Mesodermal cell (in vitro differentiated cells): ENCODE measurements around the gene RNF103.

Experiments used
- H3K27ac ChIP-seq: 2 replicates; pipeline ENCODE4 v1.7.0; 2013; ENCODE audit warnings: mild to moderate bottlenecking, low read depth, low read length, moderate library complexity; ENCODE audit not compliant: severe bottlenecking
- H3K36me3 ChIP-seq: 2 replicates; pipeline ENCODE4 v1.7.1; 2013; ENCODE audit warnings: mild to moderate bottlenecking, low read length, moderate library complexity; ENCODE audit not compliant: control insufficient read depth, insufficient read depth
- H3K4me1 ChIP-seq: one replicate; pipeline ENCODE4 v1.7.1; 2013; ENCODE audit warnings: mild to moderate bottlenecking, low read length; ENCODE audit not compliant: insufficient read depth, control insufficient read depth, poor library complexity, severe bottlenecking
- H3K4me3 ChIP-seq: 2 replicates; pipeline ENCODE4 v1.7.0; 2013; ENCODE audit warnings: low read length, control low read depth, mild to moderate bottlenecking; ENCODE audit not compliant: insufficient read depth, poor library complexity, severe bottlenecking; ENCODE audit errors: extremely low read depth
- H3K9me3 ChIP-seq: 2 replicates; pipeline ENCODE4 v1.7.1; 2013; ENCODE audit warnings: mild to moderate bottlenecking, low read length, moderate library complexity; ENCODE audit not compliant: control insufficient read depth
- WGBS, 2 experiments: methylation state at CpG; one replicate each; pipeline ENCODE4 v1.1.5; 2013; ENCODE audit warnings: missing lambda C conversion rate in 2 of 2; ENCODE audit not compliant: insufficient coverage in 2 of 2; 5-methylcytosine and 5-hydroxymethylcytosine counted together

The RNF103 gene

DNA sequence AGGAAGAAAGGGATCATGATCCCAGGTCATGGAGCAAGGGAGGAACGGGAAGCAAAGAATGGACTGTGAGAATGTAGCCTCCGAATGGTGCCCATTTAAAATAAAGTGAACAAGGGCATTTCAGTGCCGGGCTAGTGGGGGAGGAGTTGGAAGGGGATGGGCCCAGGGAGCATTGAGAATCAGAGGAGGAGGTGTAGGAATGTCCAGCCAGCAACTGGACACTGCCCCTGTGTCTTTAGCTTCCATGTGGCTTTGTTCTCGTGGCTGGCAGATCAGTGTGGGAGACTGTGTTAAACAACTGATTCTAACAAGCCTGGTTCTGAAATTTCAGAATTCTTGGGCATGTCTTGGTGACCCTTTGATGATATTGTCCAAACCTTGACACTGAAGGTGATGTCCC, 1.4 kb upstream of the RNF103 start:
- H3K4me1 ChIP-seq = peaks cover 2% of the 10 kb centered on the region
- H3K27ac ChIP-seq = no peak overlapping the region
- peaks cover 1% of the 10 kb centered on the region for H3K36me3 ChIP-seq
- WGBS, 2 experiments = 95 to 98% methylated on average over 4 of the region's 4 CpGs
- no peak overlapping the region for H3K4me3 ChIP-seq
- no peaks in the 10 kb centered on the region for H3K9me3 ChIP-seq

DNA sequence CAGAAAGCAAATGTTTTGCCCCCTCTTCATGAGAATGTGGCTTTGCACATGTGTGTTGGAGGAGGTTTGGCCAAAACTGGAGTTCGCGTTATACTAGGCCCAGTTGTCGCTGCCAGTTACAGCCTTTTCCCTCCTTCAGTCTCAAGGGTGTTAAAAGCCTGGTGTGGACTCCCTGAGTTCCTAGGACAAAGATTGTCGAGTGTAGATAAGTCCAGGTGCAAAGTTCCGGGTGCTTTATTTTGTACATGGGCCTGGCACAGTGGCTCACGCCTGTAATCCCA, 542 bp upstream of the RNF103 start:
- Histone ChIP-seq H3K36me3 (peaks cover 9% of the 10 kb centered on the region), H3K27ac (peak overlapping the region; percentile 95), H3K4me1 (peaks cover 2% of the 10 kb centered on the region), H3K9me3 (no peaks in the 10 kb centered on the region), H3K4me3 (peak overlapping the region; percentile 82)
- WGBS, 2 experiments = 87 to 98% methylated on average over 6 of the region's 6 CpGs

DNA sequence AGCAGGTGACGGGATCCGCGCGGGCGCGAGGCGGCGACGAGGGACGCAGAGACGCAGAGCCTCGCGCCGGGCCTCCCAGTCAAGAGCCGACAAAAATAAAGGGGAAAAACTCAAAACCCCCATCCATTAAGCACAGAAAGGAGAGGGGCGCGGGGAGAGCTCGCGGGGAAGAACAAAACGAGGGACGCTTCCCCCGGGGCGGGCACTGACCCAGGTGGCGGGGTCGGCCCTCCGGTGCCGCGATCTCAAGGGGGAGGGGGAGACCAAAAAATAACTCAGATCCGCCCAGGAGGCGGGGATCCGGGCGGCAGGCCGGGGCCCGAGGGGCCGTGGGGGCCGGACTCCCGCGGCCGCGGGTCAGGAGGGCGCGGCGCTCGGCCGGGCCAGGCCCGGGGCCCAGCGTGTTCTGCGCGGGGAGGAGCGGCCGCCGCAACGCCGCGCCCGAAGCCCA, 597 bp downstream of the RNF103 start:
- 0% methylated on average over 6 to 39 of the region's 56 CpGs for WGBS, 2 experiments
- peak overlapping the region; percentile 82 for H3K4me3 ChIP-seq
- peaks cover 2% of the 10 kb centered on the region for H3K4me1 ChIP-seq
- H3K36me3 ChIP-seq = peaks cover 17% of the 10 kb centered on the region
- H3K27ac ChIP-seq = peak overlapping the region; percentile 95
- no peaks in the 10 kb centered on the region for H3K9me3 ChIP-seq

DNA sequence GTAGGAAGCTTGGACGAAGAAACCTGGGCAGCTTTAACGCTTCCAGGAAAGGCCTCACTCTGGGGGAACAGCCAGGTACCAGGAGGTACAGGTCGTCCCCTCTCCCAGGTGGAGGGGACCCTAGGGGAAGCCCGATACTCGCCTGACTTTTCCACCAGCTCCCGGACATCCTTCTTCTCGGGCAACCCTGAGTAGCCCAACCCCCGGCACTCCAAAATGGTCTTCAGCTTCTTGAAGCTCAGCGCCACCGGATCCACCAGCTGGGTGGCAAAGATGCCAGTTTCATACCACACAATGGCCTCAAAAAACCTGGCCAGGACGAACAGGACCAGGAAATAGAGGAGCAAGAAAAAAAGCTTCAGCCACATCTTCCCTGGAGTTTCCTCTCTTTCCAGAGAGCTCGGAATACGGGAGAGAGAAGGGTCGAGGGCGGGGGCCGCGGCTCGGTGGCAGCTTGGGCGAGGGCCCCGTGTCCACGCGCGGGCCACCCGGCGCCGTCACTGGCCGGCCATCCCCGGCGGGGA, 1.1 kb downstream of the RNF103 start:
- Histone ChIP-seq H3K4me1 (peaks cover 2% of the 10 kb centered on the region), H3K9me3 (no peaks in the 10 kb centered on the region), H3K4me3 (peak overlapping the region; percentile 82), H3K27ac (peak overlapping the region; percentile 74), H3K36me3 (peaks cover 17% of the 10 kb centered on the region)
- WGBS, 2 experiments = 0 to 1% methylated on average over 10 to 23 of the region's 29 CpGs

DNA sequence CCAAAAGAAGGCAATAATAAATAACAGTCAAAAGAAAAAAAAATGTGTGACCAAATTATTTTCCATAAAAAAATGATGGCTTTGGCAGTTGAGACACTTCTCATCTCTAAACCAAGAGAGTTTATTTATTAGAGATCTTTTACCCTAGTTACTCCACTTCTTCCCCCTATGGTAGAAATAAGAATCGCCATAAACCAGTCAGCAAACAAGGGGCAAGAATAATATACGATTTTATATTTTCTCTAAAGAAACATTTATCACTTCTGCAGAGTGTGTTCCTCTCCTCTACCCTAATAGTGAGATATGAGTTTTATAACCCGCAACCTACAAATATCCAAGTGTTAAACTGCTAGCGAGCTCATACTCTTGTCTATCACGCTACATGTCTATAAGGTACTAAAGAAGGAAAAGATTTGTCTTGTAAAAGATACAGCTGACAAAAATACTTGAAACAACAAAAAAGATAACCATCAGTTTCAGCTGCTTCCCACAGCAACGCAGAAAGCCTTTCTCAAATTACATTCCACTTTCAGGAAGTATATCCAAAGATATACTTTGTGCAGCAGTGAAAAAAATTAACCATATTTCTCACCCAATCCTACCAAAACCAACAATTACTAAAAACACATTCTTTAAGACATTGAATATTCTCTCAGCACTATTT, 2.3 kb downstream of the RNF103 start:
- 30 to 50% methylated on average over 1 of the region's 6 CpGs for WGBS, 2 experiments
- Histone ChIP-seq H3K27ac (no peak overlapping the region), H3K36me3 (peaks cover 28% of the 10 kb centered on the region), H3K4me1 (peaks cover 2% of the 10 kb centered on the region), H3K9me3 (no peaks in the 10 kb centered on the region), H3K4me3 (peak overlapping the region; percentile 82)

DNA sequence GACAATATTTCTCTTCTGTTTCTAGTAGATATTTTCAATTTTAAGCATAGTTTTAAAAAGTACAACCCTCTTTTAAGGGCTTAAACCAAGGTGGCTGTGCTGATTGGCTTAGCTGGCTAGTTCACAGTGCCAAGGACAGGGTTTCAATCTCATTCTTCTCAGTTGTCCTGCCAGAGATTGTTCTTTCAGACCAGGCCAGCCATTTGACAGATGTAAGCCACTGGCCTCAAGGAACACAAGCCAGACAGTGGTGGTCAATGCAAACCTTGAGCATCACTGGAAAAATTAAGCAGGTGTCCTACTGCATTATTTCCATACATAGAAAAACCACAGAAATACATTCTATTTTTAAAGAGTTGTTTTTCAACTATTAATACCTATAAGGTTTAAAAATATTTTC, 5.9 kb downstream of the RNF103 start:
- Histone ChIP-seq H3K27ac (no peak overlapping the region), H3K4me3 (no peak overlapping the region), H3K4me1 (peaks cover 2% of the 10 kb centered on the region), H3K9me3 (no peaks in the 10 kb centered on the region), H3K36me3 (peaks cover 57% of the 10 kb centered on the region)

DNA sequence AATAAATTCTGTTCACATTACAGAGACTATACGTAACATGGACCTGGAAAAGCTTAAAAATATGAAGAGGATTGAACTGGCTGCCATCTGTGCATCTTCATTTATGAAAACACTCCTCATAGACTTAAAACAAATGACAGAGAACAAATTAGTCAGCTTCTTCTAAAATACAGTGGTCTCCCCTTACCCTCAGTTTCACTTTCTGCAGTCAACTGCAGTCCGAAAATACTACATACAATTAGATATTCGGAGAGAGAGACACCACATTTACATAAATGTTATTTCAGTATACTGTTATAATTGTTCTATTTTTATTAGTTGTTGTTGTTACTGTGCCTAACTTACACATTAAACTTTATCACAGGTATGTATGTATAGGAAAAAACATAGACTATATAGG, 6.5 kb downstream of the RNF103 start:
- Histone ChIP-seq H3K4me3 (no peak overlapping the region), H3K36me3 (peaks cover 60% of the 10 kb centered on the region), H3K27ac (no peak overlapping the region), H3K4me1 (peaks cover 2% of the 10 kb centered on the region), H3K9me3 (no peaks in the 10 kb centered on the region)
- WGBS, 2 experiments = no CpG with 5 or more reads among the region's 3 CpGs

DNA sequence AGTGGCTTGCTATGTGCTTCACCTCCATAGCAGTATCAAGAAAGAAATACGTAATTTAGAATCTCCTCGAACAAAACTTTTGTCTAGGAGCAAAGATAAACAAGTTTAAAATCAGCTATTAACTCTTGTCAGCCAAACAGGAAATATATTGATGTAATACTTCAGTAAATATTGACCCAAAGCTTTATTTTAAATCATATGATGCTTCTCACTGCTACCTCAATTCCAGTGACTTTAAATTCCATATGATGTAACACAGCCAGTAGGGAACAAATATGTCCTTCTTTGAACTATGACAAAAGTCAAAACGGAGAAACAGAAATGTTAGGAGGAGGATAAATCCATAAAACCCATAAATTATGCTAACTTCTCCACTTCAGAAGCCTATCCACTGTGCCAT, 7.2 kb downstream of the RNF103 start:
- Histone ChIP-seq H3K27ac (no peak overlapping the region), H3K36me3 (peaks cover 66% of the 10 kb centered on the region), H3K4me3 (no peak overlapping the region), H3K4me1 (peaks cover 2% of the 10 kb centered on the region), H3K9me3 (no peaks in the 10 kb centered on the region)
- WGBS, 2 experiments = 100% methylated on average over 2 of the region's 3 CpGs; no CpG with 5 or more reads in 1 of the 2 experiments

DNA sequence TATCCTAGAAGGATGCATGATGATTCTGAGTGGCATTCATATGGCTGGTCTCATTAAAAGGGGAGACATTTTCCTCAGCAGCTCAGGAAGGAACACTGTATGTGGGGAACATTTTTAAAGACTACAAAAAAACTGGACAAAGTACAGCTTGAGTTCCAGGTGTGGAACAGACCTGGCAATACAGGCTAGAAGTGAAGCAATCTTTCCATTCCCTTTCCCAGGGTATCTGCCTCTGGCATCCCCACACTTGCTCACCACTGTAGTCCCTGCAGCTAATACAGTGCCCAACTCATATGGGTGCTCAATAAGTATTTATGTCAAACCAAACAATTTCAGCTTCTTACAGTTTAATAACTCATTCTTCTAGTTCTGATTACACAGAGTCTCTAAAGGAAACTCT, 8.1 kb downstream of the RNF103 start:
- H3K4me1 ChIP-seq = no peaks in the 10 kb centered on the region
- peaks cover 72% of the 10 kb centered on the region for H3K36me3 ChIP-seq
- H3K9me3 ChIP-seq = no peaks in the 10 kb centered on the region
- H3K27ac ChIP-seq = no peak overlapping the region
- no peak overlapping the region for H3K4me3 ChIP-seq

DNA sequence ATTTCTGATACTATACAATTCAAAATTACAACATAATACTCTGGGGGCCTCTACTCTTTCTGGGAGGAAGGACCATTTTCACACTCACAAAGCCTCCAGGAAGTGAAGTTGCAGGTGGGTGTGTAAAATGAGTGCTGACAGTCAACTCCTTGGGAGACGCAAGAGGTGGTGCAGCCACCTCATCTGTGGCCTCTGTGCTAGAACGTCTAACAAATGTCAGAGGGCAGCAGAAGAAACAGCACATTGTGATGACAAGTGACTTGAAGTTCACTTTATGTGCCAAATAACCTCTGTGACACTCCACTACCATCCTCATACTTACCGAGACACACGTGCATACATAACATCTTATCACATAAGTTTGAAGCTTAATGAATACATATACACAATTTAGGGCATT, 10.2 kb downstream of the RNF103 start:
- 83 to 88% methylated on average over 1 to 2 of the region's 4 CpGs for WGBS, 2 experiments
- Histone ChIP-seq H3K9me3 (no peaks in the 10 kb centered on the region), H3K27ac (no peak overlapping the region), H3K36me3 (peaks cover 69% of the 10 kb centered on the region), H3K4me3 (no peak overlapping the region), H3K4me1 (no peaks in the 10 kb centered on the region)

DNA sequence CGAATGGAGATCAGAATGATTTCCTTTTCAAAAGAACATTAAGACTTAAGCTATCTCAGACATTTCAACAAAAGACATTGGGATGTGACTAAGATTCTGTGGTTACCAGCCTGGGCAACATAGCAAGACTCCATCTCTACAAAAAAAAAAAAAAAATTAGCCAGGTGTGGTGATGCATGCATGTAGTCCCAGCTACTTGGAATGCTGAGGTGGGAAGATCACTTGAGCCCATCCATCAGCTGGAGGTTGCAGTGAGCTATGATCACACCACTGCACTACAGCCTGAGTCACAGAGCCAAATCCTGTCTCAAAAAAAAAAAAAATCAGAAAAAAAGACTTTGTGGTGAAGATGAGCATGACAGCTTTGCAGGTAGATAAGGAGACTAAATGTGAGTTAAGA, 12.8 kb downstream of the RNF103 start:
- WGBS, 2 experiments = no CpG with 5 or more reads among the region's 1 CpG

More for the DNA sequence above, 12.8 kb downstream of the RNF103 start:
- Histone ChIP-seq H3K9me3 (no peaks in the 10 kb centered on the region), H3K4me1 (no peaks in the 10 kb centered on the region), H3K27ac (no peak overlapping the region), H3K4me3 (no peak overlapping the region), H3K36me3 (peaks cover 56% of the 10 kb centered on the region)
